Right kidney (tissue), 1 donor: ENCODE data around the gene ELOA.
"Not testable (repeated sequence)": the region's sequence is repeated elsewhere in the genome, so short reads cannot be mapped to it uniquely, and the experiment has no call there.

ENCODE experiments used
- DNase-seq: peaks from one replicate; pipeline ENCODE4 v3.0.0-alpha.2; 2016

The ELOA gene

DNA sequence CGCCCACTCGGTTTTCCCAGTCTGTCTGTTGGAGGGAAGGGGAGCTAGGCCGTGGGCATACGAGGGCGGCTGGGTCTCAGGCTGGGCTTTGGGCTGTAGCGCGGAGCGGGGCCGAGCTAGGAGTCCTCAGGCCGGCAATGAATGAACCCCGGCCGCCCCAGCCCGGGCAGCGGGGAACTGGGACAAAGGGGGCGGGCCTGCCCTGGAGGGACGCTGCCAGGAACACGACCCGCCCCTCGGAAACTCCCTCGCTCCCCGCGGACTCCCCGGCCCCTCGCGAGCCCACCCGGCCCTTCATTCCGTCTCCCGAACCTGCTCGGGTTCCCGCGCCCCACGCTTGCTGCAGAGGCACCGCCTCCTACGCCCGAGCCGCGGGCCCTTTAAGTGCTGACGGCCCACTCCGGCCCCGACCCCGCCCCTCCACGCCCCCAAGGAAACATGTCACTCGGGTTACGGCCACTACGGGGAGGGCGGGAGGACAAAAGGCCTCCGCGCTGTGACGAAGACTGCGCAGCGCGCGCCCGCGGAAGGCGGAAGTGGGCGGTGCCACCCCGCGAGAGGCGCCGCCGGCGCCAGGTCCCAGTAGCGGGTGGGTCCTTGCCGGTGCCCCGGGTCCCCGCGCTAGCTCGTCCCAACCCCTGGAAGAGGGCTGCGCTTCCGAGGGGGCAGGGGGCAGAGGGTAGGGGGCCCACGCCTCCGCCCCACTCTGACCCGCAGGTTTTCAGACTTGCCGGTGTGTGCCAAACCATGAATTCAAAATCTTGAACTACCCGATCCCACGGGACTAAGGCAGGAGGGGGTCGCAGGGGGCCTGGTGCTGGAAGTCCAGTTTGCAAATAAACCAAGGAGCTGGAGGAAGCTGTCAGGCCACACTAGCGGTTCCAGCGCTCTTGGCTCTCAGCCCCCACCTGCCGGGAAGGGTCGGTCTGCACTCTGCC is 57.4 kb downstream of the ELOA start, which contains the start of gene GALE:
TSS of gene GALE (minus strand) at position 355 of the 938 bp plus-strand sequence. CDS start 1,747 bp downstream, outside the sequence.
- DNase-seq, result peak; percentile 84

DNA sequence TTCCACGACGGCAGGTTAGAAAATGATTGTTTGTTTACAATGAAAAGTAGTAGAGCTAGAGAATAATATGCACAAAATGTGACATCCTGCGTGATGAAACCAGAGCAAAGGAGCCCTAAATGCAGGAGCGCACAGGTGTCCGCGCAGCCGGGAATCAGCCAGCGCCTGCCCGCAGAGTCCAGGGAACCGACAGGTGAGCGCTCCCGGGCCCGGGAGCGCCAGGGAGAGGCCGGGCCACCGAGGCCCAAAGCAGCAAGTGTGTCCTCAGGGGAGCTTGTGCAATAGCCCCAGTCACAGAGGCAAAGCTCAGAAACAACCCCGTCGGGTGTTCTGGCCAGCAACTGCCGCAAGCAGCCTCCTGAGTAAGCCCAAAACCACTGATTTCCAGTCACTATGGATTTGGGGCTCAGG is 58.1 kb downstream of the ELOA start:
- DNase-seq, result no peak

DNA sequence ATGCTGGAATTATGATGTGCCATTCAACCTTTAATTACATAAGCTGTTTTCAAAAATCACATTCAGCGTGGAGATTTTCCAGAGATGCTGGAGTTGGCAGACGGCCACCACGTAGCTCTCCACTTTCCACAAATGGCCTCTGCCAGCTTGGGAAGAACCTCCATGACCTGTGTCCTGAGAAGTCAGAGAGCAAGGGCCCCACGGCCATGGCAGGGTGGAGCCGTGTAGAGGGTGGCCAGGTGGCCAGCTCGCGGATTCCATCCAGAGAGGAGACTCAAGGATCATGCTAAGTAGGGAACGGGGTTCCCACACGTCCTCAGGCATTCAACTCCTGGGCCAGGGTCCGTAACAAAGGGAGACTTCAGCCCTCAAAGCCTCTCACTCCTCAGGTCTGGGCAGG is 58.6 kb downstream of the ELOA start:
- DNase-seq, result no peak

DNA sequence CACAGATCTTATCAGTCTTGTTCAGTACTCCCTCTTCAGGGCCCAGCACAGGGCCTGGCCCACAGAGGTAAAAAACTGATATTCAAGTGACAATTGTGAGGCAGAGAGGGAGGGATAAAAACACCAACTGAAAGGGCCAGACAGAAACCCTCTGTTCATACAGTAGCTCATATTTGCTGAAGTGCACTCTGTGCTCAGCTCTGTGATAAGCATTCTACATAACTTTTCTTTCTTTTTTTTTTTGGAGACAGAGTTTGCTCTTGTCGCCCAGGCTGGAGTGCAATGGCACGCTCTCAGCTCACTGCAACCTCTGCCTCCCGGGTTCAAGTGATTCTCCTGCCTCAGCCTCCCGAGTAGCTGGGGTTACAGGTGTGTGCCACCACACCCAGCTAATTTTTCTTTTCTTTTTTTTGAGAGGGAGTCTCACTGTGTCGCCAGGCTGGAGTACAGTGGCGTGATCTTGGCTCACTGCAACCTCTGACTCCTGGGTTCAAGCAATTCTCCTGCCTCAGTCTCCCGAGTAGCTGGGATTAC is 59.6 kb downstream of the ELOA start:
- DNase-seq, result not testable (repeated sequence)

DNA sequence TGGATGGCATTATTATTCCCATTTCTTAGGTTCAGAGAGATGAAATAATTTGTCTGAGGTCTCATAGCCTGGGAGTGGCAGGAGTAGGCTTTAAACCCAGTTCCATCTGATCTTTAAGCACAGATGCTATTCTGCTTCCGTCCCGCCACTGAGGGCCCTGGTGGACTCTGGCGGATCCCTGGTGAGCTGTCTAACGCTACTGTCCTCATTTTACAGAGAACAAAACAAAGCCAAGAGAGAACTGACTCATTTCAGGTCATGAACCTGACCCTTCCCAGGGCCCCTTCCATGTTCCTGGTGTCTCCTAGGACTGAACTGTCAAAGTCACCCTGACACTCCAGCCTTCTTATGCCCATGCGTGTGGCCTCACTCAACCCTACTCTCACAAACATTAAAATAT is 60.4 kb downstream of the ELOA start:
- DNase-seq, result no peak

DNA sequence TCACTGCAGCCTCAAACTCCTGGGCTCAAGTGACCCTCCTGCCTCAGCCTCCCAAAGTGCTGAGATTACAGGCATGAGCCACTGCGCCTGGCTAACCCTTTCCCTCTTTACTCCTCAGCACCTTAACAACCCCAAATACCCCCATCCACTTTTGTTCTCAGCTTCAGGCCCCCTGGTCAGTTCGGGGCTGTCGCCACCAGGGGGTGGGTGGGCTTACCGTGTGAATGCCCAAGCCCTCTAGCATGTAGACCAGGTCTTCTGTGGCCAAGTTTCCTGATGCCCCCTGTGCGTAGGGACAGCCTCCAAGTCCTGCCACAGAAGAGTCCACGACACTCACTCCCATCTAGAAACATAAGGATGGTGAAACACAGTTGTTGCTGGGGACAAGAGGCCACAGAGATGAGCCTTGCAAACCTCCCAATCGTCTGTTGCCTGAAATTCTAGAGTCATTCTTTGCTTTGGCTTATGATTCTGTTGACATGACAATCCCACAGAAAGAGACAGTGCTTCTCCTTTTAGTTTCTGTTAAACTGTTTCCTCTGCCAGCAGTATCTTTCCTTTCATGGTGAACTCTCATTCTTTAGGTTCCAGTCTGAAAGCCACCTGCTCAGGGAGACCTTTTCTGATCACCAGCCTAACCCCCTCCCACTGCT is 61.0 kb downstream of the ELOA start:
- no peak for DNase-seq

DNA sequence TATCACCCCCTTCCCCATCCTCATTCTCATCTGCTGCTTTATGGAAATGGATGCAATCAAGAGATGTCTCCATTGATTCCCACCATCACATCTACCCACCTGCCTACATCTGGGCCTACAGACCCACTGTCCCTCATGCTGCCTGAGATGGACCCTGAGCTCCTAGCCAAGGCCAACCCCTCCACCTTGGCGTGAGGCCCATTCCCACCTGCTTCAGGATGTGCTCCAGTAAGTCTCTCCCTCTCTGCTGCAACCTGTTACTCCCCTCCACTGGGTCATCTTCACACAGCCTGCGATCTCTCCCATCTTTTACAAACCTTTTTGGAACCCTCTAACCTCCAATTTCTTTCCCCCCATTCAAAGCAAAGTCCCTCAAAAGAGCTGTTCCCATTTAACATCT is 61.8 kb downstream of the ELOA start:
- no peak for DNase-seq

DNA sequence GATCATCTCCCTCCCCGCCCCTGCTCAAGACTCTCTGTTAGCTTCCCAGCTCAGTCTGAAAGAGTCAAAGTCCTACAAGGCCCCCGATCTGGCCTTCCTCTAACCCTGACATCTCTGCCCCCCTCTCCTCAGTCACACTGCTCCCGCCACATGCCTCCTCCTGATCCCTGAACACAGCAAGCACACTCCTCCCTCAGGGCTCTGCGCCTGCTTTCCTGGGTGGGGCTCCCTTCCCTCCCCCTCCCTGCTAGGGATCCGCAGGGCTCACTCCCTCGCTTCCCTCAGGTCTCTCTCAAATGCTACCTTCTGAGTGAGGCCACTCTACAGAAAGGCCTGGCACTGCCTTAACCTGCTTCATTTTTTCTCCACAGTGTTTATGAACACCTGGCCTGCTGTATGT is 63.0 kb downstream of the ELOA start:
- no peak for DNase-seq

DNA sequence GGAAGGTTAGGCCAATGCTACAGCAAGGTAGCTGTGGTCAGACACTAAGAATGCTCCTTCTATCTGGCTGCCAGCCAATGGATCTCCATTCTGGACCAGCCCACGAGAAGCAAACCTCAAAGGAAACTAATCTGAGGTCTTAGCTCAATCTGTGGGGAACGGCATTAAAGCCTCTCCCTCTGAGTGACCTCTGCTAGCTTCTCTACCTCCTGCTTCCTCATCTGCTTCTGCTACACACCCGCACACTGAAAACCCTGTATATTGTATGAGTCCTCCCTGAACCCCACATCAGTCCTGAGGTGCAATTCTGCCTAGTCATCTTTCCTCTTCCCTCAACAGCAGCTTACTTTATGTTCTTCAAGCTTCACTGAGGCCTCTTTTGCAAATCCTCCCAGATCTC is 64.2 kb downstream of the ELOA start:
- no peak for DNase-seq

DNA sequence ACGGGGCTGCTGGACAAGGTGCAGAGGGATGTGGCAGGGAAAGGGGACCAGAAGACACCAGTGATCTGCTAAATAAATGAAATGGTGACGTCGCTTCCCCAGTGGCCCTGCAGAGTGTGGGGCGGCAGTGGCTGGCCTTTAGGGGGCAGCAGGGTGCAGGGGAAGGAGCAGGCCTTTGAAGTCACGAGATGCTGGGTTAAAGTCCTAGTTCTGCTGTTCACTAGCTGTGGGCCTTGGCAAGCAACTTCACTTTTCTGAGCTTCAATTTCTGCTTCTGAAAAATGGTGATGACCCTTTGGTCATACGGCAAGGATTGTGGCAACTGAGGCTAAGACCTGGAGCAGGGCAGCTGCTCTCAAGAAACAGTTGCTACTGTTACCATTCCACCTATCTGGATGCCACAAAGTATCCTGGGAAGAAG is 66.5 kb downstream of the ELOA start:
- no peak for DNase-seq

DNA sequence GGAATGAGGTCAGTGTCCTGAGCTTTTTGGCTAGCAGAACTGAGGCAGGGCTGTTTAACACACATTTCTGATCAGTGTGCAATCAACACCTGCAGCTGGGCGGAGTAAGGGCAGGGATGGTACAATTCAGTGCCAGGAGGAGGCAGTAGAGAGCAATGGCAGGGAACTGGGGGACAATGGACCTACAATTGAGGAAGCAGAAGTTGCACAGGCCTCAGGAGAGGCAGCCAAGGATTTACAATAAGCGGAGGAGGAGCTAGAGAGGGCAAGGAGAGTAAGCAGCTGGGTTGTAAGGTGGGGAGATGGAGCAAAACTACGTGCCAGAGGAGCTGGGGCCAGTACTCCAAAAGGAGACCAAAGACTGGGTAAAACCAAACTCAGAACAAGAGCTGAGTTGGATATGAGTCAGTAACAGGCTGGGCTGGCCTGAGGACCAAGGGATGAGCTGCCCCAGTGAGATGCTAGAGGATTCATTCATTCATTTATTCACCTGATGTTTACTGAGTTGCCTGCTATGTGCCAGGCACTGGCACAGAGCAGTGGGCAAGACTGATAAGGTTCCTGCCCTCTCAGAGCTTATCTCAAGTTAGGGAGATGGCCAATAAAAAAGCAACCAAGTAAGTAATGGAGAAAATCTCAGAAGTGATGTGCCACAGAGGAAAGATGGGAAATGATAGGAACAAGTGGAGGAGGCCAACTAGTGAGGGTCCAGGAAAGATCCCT is 67.7 kb downstream of the ELOA start:
- DNase-seq, result no peak
